HepG2 (cell line): ENCODE results near the gene ALDH9A1. TPM values are rescaled to one million over a fixed set of nuclear protein-coding genes. Genes with fewer than 3 reads are reported as not detected.
A peak's percentile ranks its signal among the peaks of the same experiment; 100 is the strongest.

ENCODE experiments used
- ATF6 ChIP-seq: sonication (generic); formaldehyde crosslinking; conservative IDR thresholded peaks from 2 replicates; pipeline ENCODE4 v1.4.0; 2020; ENCODE audit warnings: missing genetic modification reagents
- GPBP1L1 ChIP-seq: sonication (generic); formaldehyde crosslinking; IDR thresholded peaks from 2 replicates; pipeline ENCODE4 v1.5.0; 2020; ENCODE audit warnings: mild to moderate bottlenecking, missing genetic modification reagents
- HOXA5 ChIP-seq: sonication (generic); formaldehyde crosslinking; IDR thresholded peaks from 2 replicates; pipeline ENCODE4 v1.4.0; 2020; ENCODE audit warnings: missing genetic modification reagents
- NCOA5 ChIP-seq: sonication (generic); formaldehyde crosslinking; IDR thresholded peaks from 2 replicates; pipeline ENCODE4 v1.4.0; 2020; ENCODE audit warnings: missing genetic modification reagents
- THAP11 ChIP-seq: IDR thresholded peaks from 2 replicates; pipeline ENCODE4 v1.6.1; 2016; ENCODE audit warnings: missing biosample characterization, missing genetic modification reagents
- THRA ChIP-seq: sonication (generic); formaldehyde crosslinking; IDR thresholded peaks from 2 replicates; pipeline ENCODE4 v1.4.0; 2020; ENCODE audit warnings: missing genetic modification reagents, borderline replicate concordance
- TRAFD1 ChIP-seq: sonication (generic); formaldehyde crosslinking; IDR thresholded peaks from 2 replicates; pipeline ENCODE4 v1.5.1; 2020; ENCODE audit warnings: missing genetic modification reagents, mild to moderate bottlenecking, borderline replicate concordance
- ZC3H4 ChIP-seq: sonication (generic); formaldehyde crosslinking; IDR thresholded peaks from 2 replicates; pipeline ENCODE4 v1.4.0; 2020; ENCODE audit warnings: missing genetic modification reagents, borderline replicate concordance
- ZNF24 ChIP-seq: fragments of 450-650 bp; IDR thresholded peaks from 2 replicates; pipeline ENCODE4 v1.6.1; 2017; ENCODE audit warnings: antibody characterized with exemption, mild to moderate bottlenecking
- ZNF597 ChIP-seq: sonication (generic); formaldehyde crosslinking; IDR thresholded peaks from 2 replicates; pipeline ENCODE4 v1.5.0; 2020; ENCODE audit warnings: missing genetic modification reagents
- ZNF644 ChIP-seq: IDR thresholded peaks from 2 replicates; pipeline ENCODE4 v1.6.1; 2016; ENCODE audit warnings: low read depth
- ZNF710 ChIP-seq: sonication (generic); formaldehyde crosslinking; IDR thresholded peaks from 2 replicates; pipeline ENCODE4 v1.5.0; 2020; ENCODE audit warnings: mild to moderate bottlenecking, missing genetic modification reagents, borderline replicate concordance
- ZNF740 ChIP-seq: sonication (generic); formaldehyde crosslinking; IDR thresholded peaks from 2 replicates; pipeline ENCODE4 v1.4.0; 2020; ENCODE audit warnings: missing genetic modification reagents
- ZNF850 ChIP-seq: sonication (generic); formaldehyde crosslinking; conservative IDR thresholded peaks from 2 replicates; pipeline ENCODE4 v1.9.0; 2021; ENCODE audit warnings: mild to moderate bottlenecking, missing genetic modification reagents
- ZSCAN5A ChIP-seq: sonication (generic); formaldehyde crosslinking; IDR thresholded peaks from 2 replicates; pipeline ENCODE4 v1.8.0; 2022; ENCODE audit warnings: mild to moderate bottlenecking, missing genetic modification reagents, borderline replicate concordance
- polyA plus RNA-seq, 8 experiments: library from polyadenylated mRNA; depleted of rRNA in 3 of 8; stranded (reverse) in 7 of 8; unstranded in 1 of 8; fragments of >200 nt; fragmentation: Illumina TruSeq in 4 of 8; extraction: Trizol in 4 of 8; gene quantifications; 2 replicates each; pipeline versions ENCODE4 v1.2.1 to v1.2.3, GENCODE V29; 2011 to 2016; ENCODE audit warnings: low read depth in 4 of 8, missing spikeins in 1 of 8, mixed read lengths in 1 of 8; ENCODE audit not compliant: insufficient read depth in 1 of 8
- total RNA-seq, 5 experiments: library from RNA; depleted of rRNA; stranded (reverse); fragments of >200 nt; fragmentation: Illumina TruSeq; extraction: Trizol; gene quantifications; 2 replicates each; pipeline ENCODE4 v1.2.3, GENCODE V29; 2016; ENCODE audit warnings: low read depth in 1 of 5

ALDH9A1 gene
- total and polyA plus RNA-seq, 2 of the 13 experiments (the other 11 are each of a cell fraction or from before 2014, with no cell fraction given), result 27.5 to 38.5 TPM

- TF ChIP-seq THRA (CRISPR knock-in tag), result peak; percentile 65; the same call in 1 of the 2 replicates
- TF ChIP-seq ZNF850 (CRISPR knock-in tag), result no peak
- TF ChIP-seq TRAFD1 (CRISPR knock-in tag), result no peak
- TF ChIP-seq ZNF597 (CRISPR knock-in tag), result no peak
- TF ChIP-seq ZNF710 (CRISPR knock-in tag), result no peak
- TF ChIP-seq ZC3H4, result no peak
- peak; percentile 20; the same call in 1 of the 2 replicates for TF ChIP-seq ZNF644 (CRISPR knock-in tag)
- TF ChIP-seq ATF6 (CRISPR knock-in tag), result no peak
- 0 out of 2 replicates have a peak, but pooled peaks have one; percentile 9 for TF ChIP-seq ZSCAN5A (CRISPR knock-in tag)
- TF ChIP-seq ZNF740, result no peak
- no peak for TF ChIP-seq ZNF24
- peak; percentile 78 for TF ChIP-seq THAP11 (CRISPR knock-in tag)
- TF ChIP-seq GPBP1L1 (CRISPR knock-in tag), result no peak
- peak; percentile 62; the same call in 1 of the 2 replicates for TF ChIP-seq HOXA5 (CRISPR knock-in tag)
- TF ChIP-seq NCOA5 (CRISPR knock-in tag), result no peak
Observed at GRCh38 chr1:165630629-165631341, 67.6 kb downstream of the ALDH9A1 start, which contains the start of gene MGST3 (continued).
